HG02759 (cell line): Measurements from ENCODE around the gene OR5AC2.

Experiments used
- ATAC-seq: cut with Tn5 transposase; IDR thresholded peaks from one replicate; pipeline ENCODE4 v1.9.1; 2021; ENCODE audit warnings: mild to moderate bottlenecking, moderate library complexity; ENCODE audit not compliant: unreplicated experiment

The OR5AC2 gene

GRCh38 chr3:98136631-98137030 is 49.7 kb downstream of the OR5AC2 start:
- no peak for ATAC-seq
